Vein endothelial cell (primary cell): ENCODE results near the gene ID2. TPM values are rescaled to one million over a fixed set of nuclear protein-coding genes. Genes with fewer than 3 reads are reported as not detected.

Source experiments
- total RNA-seq: library from RNA; depleted of rRNA; stranded (reverse); fragments of >200 nt; gene quantifications from 2 replicates; pipeline ENCODE4 v1.2.3, GENCODE V29; 2012

Gene ID2
- 17.3 and 22.9 TPM in 2 replicates for total RNA-seq

GRCh38 chr2:8681786-8682692 is at the start of gene ID2:
Gene ID2 (plus strand): TSS chr2:8682056. CDS start chr2:8682166, 110 bp downstream.

Other genes with a start within 250 kb of the ID2 start
- gene KIDINS220, start 155.6 kb downstream of the ID2 start, total RNA-seq, result 65.7 and 73.7 TPM in 2 replicates